Activated CD4-positive, alpha-beta T cell treated with anti-CD3 and anti-CD28 coated beads for 36 hours (primary cell): Measurements from ENCODE around the gene CFAP100. TPM values are rescaled to one million over a fixed set of nuclear protein-coding genes. Genes with fewer than 3 reads are reported as not detected.

Experiments used
- ATAC-seq: fragments of 200-7000 bp; cut with Tn5 transposase; one replicate; pipeline ENCODE4 v1.10.0; 2021; ENCODE audit warnings: mild to moderate bottlenecking, moderate library complexity
- CTCF ChIA-PET: fragments of 350-600 bp; sonication (Branson Sonifier 250); formaldehyde crosslinking; loops from one replicate; lab custom pipeline; 2021; ENCODE audit warnings: antibody characterized with exemption; lab: Charles Lee
- POLR2A ChIA-PET: fragments of 350-600 bp; sonication (Branson Sonifier 250); formaldehyde crosslinking; loops from one replicate; lab custom pipeline; 2021; ENCODE audit warnings: antibody characterized with exemption, inconsistent platforms; lab: Charles Lee
- DNase-seq: peaks from one replicate; pipeline ENCODE4 v3.0.0-alpha.2; 2020
- H3K27ac Mint-ChIP-seq: one replicate; pipeline ENCODE4 v1.8.0; 2021; ENCODE audit warnings: mixed read lengths
- H3K27me3 Mint-ChIP-seq: one replicate; pipeline ENCODE4 v1.8.0; 2021; ENCODE audit warnings: mixed read lengths
- H3K36me3 Mint-ChIP-seq: one replicate; pipeline ENCODE4 v1.8.0; 2021; ENCODE audit warnings: low read depth, mixed read lengths
- H3K4me1 Mint-ChIP-seq: one replicate; pipeline ENCODE4 v1.8.0; 2021; ENCODE audit warnings: mixed read lengths
- H3K4me3 Mint-ChIP-seq: one replicate; pipeline ENCODE4 v1.8.0; 2021; ENCODE audit warnings: mild to moderate bottlenecking, moderate library complexity, mixed read lengths
- H3K9me3 Mint-ChIP-seq: one replicate; pipeline ENCODE4 v1.8.0; 2021; ENCODE audit warnings: low read depth, mixed read lengths
- intact Hi-C, 2 experiments: fragments of 100-400 bp; cut with DNase I in 1 of 2; cut with micrococcal nuclease in 1 of 2; formaldehyde crosslinking; loops; one replicate each; pipeline versions ENCODE4 v1.14.2 to v1.15.1; 2022 to 2024; cut with DNase I, micrococcal nuclease
- total RNA-seq, 2 experiments: library from RNA; stranded (reverse); gene quantifications; one replicate each; pipeline ENCODE4 v1.2.3, GENCODE V29; 2021

Gene CFAP100
- total RNA-seq, 2 experiments from 2014 or later, result not detected

DNA sequence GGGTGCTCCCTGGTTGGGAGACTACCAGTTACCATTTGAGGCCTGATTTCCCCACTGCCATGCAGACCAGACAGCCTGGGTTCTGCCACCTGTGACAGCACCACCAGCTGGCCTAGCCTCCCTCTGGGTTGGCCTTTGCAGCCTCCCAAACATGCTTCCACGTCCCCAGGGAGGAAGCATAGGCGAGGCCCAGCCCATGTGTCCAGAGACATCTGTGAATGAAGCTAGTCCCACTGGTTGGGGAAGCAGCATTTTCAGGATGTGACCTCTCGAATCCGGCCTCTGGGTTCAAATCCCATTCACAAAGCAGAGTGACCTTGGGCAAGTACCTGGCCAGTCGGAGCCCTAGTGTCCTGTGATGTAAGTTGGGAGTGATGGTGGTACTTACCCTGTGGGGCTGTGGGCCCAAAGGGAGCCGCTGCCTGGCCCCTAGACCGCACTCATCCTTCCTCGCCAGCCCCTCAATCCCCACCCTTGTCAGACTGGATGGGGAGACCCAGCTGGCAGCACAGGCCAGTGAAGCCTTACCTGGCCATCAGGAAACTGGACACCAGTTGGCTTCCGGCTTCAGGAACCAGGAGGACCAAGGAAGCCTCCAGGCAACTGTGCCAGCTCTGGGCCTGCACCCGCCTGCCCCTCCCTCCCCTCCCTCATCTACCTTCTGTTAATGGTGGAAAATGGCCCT is 43.5 kb upstream of the CFAP100 start:
- H3K36me3 Mint-ChIP-seq, result no peaks in the 10 kb centered on the region
- POLR2A ChIA-PET, result no interaction called here
- H3K27ac Mint-ChIP-seq, result no peak overlapping the region

DNA sequence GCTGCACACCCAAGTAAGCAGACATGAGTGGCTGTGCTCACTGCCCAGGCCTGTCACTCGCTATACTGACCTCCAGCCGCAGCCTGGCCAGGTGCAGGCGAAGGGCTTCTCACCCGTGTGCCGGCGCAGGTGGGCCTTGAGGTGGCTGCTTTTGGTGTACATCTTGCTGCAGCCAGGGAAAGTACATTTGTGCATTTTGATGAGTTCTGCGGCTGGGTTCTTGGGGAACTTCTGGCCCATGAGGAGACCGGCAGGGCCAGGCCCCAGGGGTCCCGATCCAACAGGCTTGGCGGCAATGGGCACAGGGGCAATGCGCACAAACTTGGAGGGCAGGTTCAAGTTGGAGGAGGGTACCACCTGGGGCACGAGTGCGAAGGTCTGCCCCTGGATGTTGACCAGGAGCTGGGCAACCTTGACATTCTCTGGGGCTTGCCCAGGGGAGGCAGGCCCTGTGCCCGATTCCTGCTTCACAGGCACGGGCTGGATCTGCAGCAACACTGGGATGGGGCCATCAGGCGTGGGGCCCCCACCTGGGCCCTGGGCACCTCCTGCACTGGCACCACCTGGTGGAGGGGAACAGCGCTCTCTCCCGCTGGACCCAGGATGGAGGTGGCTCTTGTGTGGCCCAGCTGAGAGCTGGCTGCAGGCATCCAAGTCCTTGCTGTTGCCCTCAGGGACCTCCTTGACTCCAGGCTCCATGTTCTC is 42.8 kb upstream of the CFAP100 start:
- ChIA-PET CTCF (no interaction called here), POLR2A (no interaction called here)
- Mint-ChIP-seq H3K27me3 (peaks cover 10% of the 10 kb centered on the region), H3K36me3 (no peaks in the 10 kb centered on the region), H3K27ac (no peak overlapping the region), H3K4me1 (peaks cover 7% of the 10 kb centered on the region), H3K4me3 (no peak overlapping the region), H3K9me3 (no peaks in the 10 kb centered on the region)
- no peak for ATAC-seq
- intact Hi-C loops, result loop anchor here in 1 of 2 experiments (10.0 kb wide), 1 partner anchor 1603 kb away; no protein-coding TSS in a partner anchor
- no peak for DNase-seq

More for the DNA sequence above, 43.5 kb upstream of the CFAP100 start:
- no peak for DNase-seq
- Mint-ChIP-seq H3K4me3 (no peak overlapping the region), H3K9me3 (no peaks in the 10 kb centered on the region), H3K27me3 (peaks cover 7% of the 10 kb centered on the region), H3K4me1 (peaks cover 3% of the 10 kb centered on the region)
- intact Hi-C loops, result loop anchor here in 1 of 2 experiments (10.0 kb wide), 1 partner anchor 1604 kb away; no protein-coding TSS in a partner anchor
- CTCF ChIA-PET, result interaction anchor here (0.6 to 0.7 kb wide), 2 partner anchors 111 to 138 kb away, joined by 3 read pairs; no protein-coding TSS in a partner anchor
- no peak for ATAC-seq

DNA sequence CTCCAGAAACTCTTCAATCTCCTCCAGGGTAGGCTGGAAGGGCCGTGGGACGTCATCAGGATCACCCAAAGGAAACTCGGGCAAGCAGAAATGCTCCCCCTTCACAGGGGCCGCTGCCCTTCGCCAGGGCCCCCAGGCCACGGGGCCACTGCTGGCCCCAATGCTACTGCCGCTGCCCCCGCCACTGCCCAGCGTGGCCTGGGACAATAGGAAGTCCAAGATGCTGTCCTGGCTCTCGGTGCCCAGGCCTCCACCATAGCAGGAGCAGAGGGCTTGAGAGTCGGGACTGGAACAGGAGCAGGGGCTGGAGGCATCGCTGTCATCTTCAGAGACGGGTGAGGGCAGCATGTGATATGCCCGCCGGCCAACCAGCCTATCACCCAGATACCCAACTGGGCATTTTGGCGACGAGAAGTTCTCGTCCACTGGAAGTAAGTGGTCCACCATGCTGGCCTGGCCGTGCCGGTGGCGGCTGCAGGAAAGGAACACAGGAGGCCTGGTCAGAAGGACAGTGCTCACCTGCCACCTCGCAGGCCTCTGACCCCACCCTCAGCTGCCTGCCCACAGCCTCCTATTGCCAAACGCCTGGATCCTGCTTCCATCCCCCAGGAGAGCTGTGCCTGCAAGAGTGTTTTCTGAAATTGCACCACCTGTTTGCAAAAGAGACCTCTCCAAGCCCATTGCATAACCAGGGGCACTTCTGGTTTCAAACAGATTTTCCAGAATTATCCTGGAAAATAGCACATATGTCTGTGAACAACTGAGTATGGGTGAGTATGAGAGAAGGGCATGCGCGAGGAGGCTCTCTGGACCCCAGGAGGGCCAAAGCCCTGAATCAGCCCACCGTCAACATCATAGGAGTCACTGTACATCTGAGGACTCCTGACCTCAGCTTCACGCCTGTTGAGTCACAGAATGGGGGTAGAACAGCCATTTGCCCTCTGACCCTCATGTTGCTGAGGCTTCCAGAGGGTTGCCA is 41.9 kb upstream of the CFAP100 start:
- H3K9me3 Mint-ChIP-seq, result no peaks in the 10 kb centered on the region
- ChIA-PET CTCF (no interaction called here), POLR2A (no interaction called here)
- peaks cover 12% of the 10 kb centered on the region for H3K27me3 Mint-ChIP-seq
- DNase-seq, result no peak
- H3K4me1 Mint-ChIP-seq, result peaks cover 7% of the 10 kb centered on the region
- intact Hi-C loops, result loop anchor here in 1 of 2 experiments (10.0 kb wide), 1 partner anchor 1602 kb away; no protein-coding TSS in a partner anchor
- no peak overlapping the region for H3K4me3 Mint-ChIP-seq
- no peak for ATAC-seq
- no peaks in the 10 kb centered on the region for H3K36me3 Mint-ChIP-seq
- H3K27ac Mint-ChIP-seq, result no peak overlapping the region

DNA sequence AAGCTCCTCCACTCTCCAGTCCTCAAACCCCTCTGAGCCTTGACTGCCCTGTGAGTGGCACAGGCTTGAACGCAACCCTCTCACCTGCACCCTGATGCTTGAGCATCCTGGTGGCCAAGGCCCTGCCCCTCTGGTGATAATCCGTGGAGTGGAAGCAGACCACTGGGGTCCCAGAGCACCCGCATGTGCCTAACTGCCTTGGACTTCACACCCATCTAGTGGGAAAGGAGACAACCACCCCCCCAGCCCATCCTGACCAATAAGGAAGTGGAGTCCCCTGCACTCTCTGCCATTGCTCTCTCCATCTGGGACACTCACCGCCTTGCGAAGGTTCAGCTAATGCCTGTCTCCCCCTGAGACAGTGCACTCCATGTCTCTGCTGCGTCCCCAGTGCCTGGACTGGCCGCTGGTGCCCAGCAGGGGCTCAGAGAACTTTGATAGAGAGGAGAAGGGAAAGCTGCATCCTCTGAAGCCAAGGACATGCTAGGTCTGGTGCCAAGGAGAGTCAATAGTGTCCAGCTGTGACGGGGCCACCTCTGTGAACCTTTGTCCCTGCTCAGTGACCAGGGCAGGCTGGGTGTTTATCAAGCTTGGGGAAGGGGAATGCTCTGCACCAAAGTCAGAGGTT is 40.9 kb upstream of the CFAP100 start:
- Mint-ChIP-seq H3K9me3 (no peaks in the 10 kb centered on the region), H3K4me3 (no peak overlapping the region), H3K36me3 (no peaks in the 10 kb centered on the region), H3K27me3 (peaks cover 21% of the 10 kb centered on the region), H3K4me1 (peaks cover 9% of the 10 kb centered on the region), H3K27ac (no peak overlapping the region)
- intact Hi-C loops, result loop anchor here in 1 of 2 experiments (10.0 kb wide), 1 partner anchor 1601 kb away; no protein-coding TSS in a partner anchor
- ATAC-seq (no peak), DNase-seq (no peak)
- POLR2A ChIA-PET, result no interaction called here
- CTCF ChIA-PET, result interaction anchor here (0.5 to 0.6 kb wide), 2 partner anchors 340 to 863 kb away, joined by 3 read pairs; no protein-coding TSS in a partner anchor

- intact Hi-C loops, result loop anchor here in 1 of 2 experiments (5.0 to 10.0 kb wide), 3 partner anchors 123 to 1600 kb away; partner anchors contain the start of gene ZXDC
- CTCF ChIA-PET, result interaction anchor here (0.6 kb wide), 1 partner anchor 1044 kb away, joined by 3 read pairs; no protein-coding TSS in a partner anchor
Measured at GRCh38 chr3:126354776-126355175, 39.9 kb upstream of the CFAP100 start.

DNA sequence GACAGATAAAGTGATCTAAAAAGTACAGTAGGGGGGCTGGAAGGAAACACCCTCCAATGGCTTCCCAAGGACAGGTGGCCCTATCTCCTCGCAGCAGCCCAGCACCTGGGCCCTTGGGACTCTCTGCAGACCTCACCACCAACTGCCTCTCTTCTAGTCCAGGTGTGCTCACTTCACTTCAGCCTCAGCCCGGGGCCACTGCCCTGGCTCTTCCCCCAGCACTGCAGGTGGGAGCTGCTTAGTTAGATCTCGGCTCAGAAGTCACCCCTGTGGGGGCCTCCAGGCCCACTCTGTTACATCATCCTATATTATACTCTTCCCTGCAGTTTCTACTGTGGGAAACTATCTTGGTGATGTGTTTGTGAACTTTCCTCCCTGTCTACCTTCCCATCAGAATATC is 39.5 kb upstream of the CFAP100 start:
- CTCF ChIA-PET, result interaction anchor here (0.6 kb wide), 2 partner anchors 691 to 1044 kb away, joined by 3 read pairs; no protein-coding TSS in a partner anchor

More at GRCh38 chr3:126354776-126355175, 39.9 kb upstream of the CFAP100 start:
- H3K9me3 Mint-ChIP-seq, result no peaks in the 10 kb centered on the region
- POLR2A ChIA-PET, result no interaction called here
- H3K27me3 Mint-ChIP-seq, result peaks cover 28% of the 10 kb centered on the region
- no peaks in the 10 kb centered on the region for H3K36me3 Mint-ChIP-seq
- peaks cover 9% of the 10 kb centered on the region for H3K4me1 Mint-ChIP-seq
- no peak overlapping the region for H3K4me3 Mint-ChIP-seq
- H3K27ac Mint-ChIP-seq, result no peak overlapping the region
- no peak for DNase-seq
- no peak for ATAC-seq

DNA sequence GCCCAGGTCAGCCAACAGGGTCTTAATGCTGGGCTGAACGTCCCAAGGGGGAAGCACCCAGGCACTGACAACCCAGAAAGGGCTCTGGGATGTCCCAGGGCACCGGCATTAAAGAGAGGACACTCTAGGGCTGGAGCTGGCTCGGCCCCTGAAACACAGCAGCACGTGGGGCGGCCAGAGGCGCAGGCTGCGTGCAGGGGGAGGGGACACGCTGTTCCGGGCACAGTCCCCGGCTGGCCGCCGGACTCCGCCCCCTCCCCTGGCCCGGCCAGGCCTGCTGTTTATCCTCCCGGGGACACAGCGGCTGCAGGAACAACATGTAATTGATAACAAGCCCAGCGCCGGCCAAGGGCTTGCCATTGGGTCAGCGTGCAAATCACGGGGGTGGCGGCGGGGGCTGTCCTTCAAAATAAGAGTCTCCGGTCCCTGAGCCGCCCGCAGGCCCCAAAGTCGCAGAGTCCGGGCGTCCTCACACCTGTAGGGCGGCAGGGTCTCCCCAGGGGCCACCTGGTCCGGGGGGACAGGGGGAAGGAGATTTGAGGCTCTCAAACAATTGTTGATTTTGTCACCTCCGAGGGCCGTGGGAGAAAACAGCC is 38.8 kb upstream of the CFAP100 start:
- Mint-ChIP-seq H3K27me3 (peaks cover 34% of the 10 kb centered on the region), H3K36me3 (no peaks in the 10 kb centered on the region), H3K27ac (no peak overlapping the region), H3K4me1 (peaks cover 9% of the 10 kb centered on the region), H3K4me3 (peak overlapping the region; percentile 71), H3K9me3 (no peaks in the 10 kb centered on the region)
- POLR2A ChIA-PET, result no interaction called here
- DNase-seq (peak; percentile 19), ATAC-seq (no peak)
- intact Hi-C loops, result loop anchor here (2.0 to 10.0 kb wide), 6 partner anchors 121 to 1599 kb away; partner anchors contain the start of genes PLXNA1 (in 1 of the 2) and ZXDC (in 1 of the 2)
- CTCF ChIA-PET, result interaction anchor here (0.6 kb wide), 1 partner anchor 692 kb away, joined by 3 read pairs; no protein-coding TSS in a partner anchor

More for the DNA sequence above, 39.5 kb upstream of the CFAP100 start:
- Mint-ChIP-seq H3K27me3 (peaks cover 33% of the 10 kb centered on the region), H3K36me3 (no peaks in the 10 kb centered on the region), H3K27ac (no peak overlapping the region), H3K9me3 (no peaks in the 10 kb centered on the region), H3K4me3 (peak overlapping the region; percentile 10), H3K4me1 (peaks cover 9% of the 10 kb centered on the region)
- DNase-seq (no peak), ATAC-seq (no peak)
- intact Hi-C loops, result loop anchor here in 1 of 2 experiments (5.0 to 10.0 kb wide), 3 partner anchors 122 to 1600 kb away; partner anchors contain the start of gene ZXDC
- POLR2A ChIA-PET, result no interaction called here

GRCh38 chr3:126356373-126357264 is 38.1 kb upstream of the CFAP100 start:
- Mint-ChIP-seq H3K9me3 (no peaks in the 10 kb centered on the region), H3K4me3 (peak overlapping the region; percentile 71), H3K27ac (no peak overlapping the region), H3K36me3 (no peaks in the 10 kb centered on the region), H3K27me3 (peaks cover 38% of the 10 kb centered on the region), H3K4me1 (peaks cover 9% of the 10 kb centered on the region)
- intact Hi-C loops, result loop anchor here (1.0 to 10.0 kb wide), 8 partner anchors 119 to 1598 kb away; partner anchors contain the start of genes ZXDC (in 2 of the 2), PLXNA1 (in 1 of the 2) and SLC41A3 (in 1 of the 2)
- ATAC-seq, result peak; percentile 10
- CTCF ChIA-PET, result no interaction called here
- peak; percentile 24 for DNase-seq
- POLR2A ChIA-PET, result interaction anchor here (0.6 to 1.0 kb wide), 2 partner anchors 188 to 366 kb away, joined by 3 to 6 read pairs; no protein-coding TSS in a partner anchor
